ENCODE results near the gene IFI16.
"Not testable (repeated sequence)": the region's sequence is repeated elsewhere in the genome, so short reads cannot be mapped to it uniquely, and the experiment has no call there.

The IFI16 gene

DNA sequence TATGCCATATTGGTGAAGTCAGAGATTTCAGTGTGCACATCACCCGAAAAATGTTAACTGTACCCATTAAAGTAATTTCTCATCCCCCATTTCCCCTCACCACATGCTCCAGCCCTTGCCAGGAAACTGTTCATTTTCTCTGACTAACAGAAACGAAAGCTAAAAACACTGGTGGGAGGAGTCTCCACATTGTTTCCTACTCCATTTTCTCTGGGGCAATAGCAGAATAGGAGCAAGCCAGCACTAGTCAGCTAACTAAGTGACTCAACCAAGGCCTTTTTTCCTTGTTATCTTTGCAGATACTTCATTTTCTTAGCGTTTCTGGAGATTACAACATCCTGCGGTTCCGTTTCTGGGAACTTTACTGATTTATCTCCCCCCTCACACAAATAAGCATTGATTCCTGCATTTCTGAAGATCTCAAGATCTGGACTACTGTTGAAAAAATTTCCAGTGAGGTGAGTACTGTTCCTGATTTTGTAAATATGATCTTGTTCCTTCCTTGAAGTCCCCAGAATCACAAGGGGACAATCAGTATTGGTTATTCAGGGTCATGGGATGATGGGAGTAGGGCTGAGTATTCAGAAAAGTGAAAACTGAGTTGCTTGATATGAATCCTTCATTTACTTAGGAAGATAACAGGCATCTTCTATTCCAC lies at the start of gene IFI16:
TSS of gene IFI16 (plus strand) at position 204 of the 658 bp plus-strand sequence. CDS start 4,774 bp downstream, outside the sequence.
- DNase-seq = peak in 1 of 2 donors; percentile 95

GRCh38 chr1:158961178-158961577 lies 48.5 kb upstream of the IFI16 start:
- DNase-seq = no peak

DNA sequence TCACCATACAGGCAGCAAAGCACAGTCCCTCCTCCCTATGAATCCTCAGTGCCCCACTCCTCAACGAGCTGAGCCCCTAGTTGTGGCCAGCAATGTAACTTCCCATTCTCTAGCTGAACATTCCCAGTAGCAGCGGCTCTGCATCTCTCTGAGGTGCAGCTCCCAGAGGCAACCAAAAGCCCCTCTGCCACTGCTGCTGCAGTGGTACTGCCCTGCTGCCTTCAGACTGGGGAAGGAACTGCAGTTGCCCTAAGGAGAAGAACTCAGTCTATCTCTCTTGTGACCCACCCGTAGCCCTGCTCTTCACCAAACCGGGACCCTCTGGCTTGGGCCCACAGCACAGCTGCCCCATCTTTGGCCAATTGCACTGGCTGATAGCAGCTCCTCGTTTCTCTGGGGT lies 46.7 kb upstream of the IFI16 start:
- no peak for DNase-seq

DNA sequence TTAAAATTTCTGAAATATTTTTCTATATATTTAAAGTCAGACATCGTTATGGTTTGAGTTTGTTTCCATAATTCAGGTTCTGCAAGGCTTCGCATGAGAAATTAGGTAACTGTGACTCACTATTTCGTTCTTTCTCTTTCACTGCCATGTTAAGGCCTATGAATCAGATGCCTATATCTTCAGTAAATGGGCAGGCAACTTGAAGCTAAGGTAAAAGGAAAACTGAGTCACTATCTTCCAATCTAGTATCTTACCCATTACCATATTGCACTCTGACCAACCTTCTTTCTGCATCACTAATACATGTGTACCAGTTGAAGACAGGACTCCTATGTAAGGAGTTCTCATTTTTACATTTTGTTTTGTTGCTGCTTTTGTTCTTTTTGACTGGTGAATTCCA lies 40.5 kb upstream of the IFI16 start:
- DNase-seq = no peak

GRCh38 chr1:158969855-158970254 lies 39.9 kb upstream of the IFI16 start:
- DNase-seq = no peak

GRCh38 chr1:158972841-158973240 lies 36.9 kb upstream of the IFI16 start:
- no peak for DNase-seq

DNA sequence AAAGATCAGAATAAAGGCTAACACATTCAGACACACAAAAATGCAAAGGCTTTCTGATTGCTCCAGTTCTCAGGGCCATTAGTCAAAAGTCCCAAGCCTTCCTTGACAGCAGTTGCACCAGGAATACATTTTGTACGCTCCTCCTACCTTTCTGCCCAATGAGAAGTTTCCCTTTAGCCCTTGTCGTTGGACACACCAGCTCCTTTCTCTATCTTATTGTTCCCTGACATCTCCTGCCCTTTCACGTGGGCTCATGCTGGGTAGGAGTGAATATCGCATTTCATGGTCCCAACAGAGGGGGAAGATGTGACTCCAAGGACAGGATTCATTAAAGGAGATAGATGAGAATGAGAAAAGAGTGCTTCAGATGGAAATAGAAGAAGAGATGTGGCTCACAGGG lies 33.5 kb upstream of the IFI16 start:
- DNase-seq = no peak

- no peak for DNase-seq
These were observed 31.0 kb upstream of the IFI16 start for GRCh38 chr1:158978730-158979129.

DNA sequence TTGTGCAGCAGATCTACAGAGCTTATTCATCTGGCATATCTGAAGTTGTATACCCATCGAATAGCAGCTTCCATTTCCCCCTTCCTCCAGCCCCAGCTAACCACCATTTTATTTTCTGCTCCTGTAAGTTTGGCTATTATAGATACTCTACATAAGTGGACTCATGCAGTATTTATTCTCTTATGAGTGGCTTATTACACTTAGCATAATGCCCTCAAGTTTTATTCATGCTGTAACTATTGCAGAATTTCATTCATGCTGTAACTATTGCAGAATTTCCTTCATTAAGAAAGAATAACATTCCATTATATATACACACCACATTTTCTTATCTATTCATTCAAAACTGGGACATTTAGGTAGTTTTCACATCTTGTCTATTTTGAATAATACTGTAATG lies 30.5 kb upstream of the IFI16 start:
- DNase-seq = no peak

- no peak for DNase-seq
These were observed 26.5 kb upstream of the IFI16 start for GRCh38 chr1:158983235-158983634.

DNA sequence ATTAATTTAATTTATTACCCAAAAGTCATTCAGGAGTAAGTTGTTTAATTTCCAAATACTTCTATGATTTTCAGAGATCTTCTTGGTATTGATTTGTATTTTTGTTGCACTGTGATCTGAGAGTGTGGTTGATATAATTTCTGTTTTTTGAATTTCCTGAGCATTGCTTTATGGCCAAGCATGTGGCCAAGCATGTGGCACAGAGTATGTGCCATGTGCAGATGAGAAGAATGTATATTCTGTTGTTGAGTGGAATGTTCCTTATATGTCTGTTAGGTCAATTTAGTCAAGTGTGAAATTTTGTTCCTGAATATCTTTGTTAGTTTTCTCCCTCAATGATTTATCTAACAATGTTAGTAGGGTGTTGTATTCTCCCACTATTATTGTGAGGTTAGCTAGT lies 25.3 kb upstream of the IFI16 start:
- no peak for DNase-seq

- no peak for DNase-seq
These were observed 20.3 kb upstream of the IFI16 start for GRCh38 chr1:158989424-158989823.

DNA sequence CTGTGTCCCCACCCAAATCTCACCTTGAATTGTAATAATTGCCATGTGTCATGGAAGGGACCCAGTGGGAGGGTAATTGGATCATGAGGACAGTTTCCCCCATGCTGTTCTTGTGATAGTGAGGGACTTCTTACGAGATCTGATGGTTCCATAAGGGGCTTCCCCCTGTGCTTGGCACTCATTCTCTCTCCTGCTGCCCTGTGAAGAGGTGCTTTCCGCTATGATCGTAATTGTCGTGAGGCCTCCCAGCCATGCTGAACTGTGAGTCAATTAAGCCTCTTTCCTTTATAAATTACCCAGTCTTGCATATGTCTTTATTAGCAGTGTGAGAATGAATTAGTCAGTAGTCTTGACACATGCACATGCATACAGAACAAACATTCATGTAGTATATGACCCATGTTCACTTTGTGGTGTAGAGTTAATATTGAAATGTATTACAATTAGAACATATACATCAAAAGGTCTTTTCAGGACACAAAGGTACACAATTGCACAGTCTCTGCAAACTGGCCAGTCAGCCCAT lies 16.9 kb upstream of the IFI16 start:
- DNase-seq = no peak

- DNase-seq = no peak
These were observed 12.7 kb upstream of the IFI16 start for GRCh38 chr1:158996998-158997397.

DNA sequence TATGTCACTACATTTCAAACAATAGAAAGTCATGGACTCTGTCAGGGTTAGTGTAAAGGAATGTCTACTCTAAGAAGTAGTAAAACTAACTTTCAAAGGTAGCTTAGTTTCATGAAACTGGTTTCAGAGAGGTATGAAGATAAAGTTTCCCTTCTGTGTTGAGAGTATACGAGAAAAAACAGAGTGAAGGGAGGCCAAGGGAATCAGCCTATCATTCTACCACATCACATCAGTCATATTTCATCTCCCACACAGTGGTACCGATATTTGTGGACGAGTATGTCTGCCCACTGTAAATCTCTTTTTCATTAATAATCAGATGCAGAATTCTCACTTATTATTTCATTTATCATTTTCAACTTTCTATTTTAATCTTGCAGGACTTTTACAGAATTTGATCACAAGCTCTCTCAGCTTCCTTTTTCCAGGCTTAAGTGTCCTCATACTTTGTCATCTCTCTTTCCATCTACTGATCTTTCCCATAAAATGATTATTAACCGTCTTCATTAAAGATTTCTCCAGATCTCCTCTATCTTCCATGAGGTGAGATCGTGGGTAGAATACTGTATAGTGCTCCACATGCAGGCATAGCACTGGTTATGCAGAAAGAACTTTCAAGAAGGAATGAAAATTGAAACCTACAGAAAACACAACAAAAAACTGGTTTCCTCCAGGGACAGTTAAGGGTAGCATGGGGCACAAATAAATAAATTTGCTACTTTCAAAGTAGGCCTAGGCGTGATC lies 11.5 kb upstream of the IFI16 start:
- no peak for DNase-seq

DNA sequence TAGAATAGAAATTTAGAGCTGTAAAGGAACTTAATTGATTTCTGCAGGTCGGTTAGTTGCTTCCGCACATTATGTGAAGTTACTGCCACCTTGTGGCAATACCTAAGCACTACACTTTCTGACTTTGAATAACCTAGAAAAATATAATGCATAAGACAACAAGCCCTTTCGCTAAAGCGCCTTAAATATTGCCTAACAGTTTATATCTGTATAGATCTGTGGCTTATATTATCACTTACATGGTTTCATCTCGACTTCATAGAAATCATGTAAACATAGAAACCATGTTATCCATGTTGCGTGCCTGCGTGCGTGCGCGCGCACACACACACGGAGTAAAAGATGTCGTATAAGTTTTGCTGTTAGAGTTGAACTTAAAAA lies 10.9 kb upstream of the IFI16 start:
- peak in 1 of 2 donors; percentile 38 for DNase-seq

DNA sequence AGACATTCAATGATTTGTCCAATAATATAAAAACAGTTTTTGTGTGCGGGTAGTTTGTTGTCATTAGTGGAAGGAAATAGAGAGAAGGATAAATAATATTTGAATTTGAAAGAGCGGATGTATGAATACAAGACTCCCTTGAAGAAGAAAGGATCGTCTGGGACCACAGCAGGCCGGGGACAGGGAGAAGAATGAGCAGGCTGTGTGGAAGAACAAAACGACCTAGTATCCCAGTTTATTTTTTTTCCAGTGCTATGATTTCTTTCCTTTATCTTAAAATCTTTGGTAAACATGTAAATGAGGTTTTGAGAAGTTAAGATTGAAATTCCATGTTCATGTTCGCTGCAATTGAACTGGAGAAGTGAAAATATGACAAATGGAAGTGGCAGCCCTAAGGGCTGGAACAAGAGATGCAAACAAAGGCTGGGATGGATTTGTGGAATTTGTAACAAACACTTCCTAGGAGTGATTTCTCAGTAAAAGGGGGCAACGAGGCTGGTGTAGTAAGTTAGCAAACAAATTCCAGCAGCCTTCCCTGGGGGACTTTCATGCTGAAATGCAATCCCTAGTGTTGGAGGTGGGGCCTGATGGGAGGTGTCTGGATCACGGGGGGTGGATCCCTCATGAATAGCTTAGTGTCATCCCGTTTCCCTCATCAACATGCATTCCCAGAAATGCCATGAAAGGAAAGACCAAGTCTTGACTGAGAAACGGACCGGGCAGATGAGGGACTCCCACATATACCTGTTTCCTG lies 10.2 kb upstream of the IFI16 start:
- no peak for DNase-seq

- DNase-seq = no peak
These were observed 9.7 kb upstream of the IFI16 start for GRCh38 chr1:159000070-159000409.

DNA sequence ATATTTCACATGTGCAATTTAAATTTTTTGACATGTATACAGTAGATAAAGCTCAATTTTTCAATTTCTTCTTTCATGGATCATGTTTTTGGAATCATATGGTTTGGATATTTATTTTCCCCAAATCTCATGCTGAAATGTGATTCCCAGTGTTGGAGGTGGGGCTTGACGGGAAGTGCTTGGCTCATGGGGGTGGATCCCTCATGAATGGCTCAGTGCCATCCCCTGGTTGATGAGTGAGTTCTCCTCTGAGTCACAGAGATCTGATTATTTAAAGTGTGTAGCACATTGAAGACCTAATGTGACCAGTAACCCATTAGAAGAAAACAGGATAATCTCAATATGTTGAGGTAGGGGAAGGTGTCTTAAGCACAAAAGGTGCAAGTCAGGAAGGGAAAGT lies 9.1 kb upstream of the IFI16 start:
- DNase-seq = peak in 1 of 2 donors; percentile 6

DNA sequence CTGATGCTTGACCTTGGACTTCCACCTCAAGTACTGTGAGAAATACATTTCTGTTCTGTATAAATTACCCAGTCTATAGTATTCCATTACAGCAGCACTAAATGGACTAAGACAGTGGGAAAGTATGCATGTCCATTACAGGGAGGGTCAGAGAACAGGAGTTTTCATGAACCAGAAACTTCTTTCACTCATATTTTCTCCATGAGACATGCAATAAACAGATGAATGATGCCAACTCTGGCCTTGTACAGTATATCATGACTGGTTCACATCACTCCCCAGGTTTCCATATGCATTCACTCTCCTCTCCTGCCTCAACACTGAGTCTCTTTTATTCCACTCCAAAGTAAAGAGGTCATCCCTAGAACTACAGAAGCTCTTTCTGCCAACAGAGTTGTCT lies 4.5 kb upstream of the IFI16 start:
- no peak for DNase-seq

- DNase-seq = peak in 1 of 2 donors; percentile 32
These were observed 4.0 kb upstream of the IFI16 start for GRCh38 chr1:159005676-159006075.

DNA sequence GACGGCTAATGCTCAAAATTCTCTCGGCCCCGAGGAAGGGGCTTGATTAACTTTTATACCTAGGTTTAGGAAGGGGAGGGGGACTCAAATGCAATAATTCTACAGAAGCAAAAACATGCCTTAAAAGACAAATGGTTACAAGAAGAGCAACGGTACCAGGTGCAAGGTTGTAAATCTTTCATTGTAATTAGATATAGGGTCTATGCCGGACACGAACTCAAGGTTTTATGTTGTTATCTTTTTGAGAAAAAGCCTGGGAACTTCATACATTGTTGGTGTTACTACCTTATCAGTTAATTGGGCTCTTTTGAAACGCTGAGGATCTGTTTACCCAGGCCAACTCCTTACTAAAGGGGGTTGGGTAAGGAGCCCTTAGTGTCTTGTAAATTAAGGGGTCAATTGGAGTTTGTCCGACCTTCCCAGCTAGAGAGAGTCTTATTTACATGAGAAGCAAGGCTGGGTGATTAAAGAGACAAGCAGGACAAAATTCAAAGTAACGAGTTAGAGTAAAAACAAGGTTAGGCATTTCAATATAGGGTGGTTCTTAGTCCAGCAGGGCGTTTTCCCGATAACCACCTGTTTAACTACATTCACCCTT lies 3.4 kb upstream of the IFI16 start:
- DNase-seq = not testable (repeated sequence)

- DNase-seq = no peak
These were observed 2.0 kb upstream of the IFI16 start for GRCh38 chr1:159007726-159008125.

All from bone marrow (tissue), 2 donors.